GM19043 (cell line): ENCODE measurements around the gene INPP5J.
"Not testable (repeated sequence)": the region's sequence is repeated elsewhere in the genome, so short reads cannot be mapped to it uniquely, and the experiment has no call there.

ENCODE experiments used
- ATAC-seq: cut with Tn5 transposase; IDR thresholded peaks from one replicate; pipeline ENCODE4 v1.9.1; 2021; ENCODE audit warnings: low read depth; ENCODE audit not compliant: unreplicated experiment

The INPP5J gene, protein sequence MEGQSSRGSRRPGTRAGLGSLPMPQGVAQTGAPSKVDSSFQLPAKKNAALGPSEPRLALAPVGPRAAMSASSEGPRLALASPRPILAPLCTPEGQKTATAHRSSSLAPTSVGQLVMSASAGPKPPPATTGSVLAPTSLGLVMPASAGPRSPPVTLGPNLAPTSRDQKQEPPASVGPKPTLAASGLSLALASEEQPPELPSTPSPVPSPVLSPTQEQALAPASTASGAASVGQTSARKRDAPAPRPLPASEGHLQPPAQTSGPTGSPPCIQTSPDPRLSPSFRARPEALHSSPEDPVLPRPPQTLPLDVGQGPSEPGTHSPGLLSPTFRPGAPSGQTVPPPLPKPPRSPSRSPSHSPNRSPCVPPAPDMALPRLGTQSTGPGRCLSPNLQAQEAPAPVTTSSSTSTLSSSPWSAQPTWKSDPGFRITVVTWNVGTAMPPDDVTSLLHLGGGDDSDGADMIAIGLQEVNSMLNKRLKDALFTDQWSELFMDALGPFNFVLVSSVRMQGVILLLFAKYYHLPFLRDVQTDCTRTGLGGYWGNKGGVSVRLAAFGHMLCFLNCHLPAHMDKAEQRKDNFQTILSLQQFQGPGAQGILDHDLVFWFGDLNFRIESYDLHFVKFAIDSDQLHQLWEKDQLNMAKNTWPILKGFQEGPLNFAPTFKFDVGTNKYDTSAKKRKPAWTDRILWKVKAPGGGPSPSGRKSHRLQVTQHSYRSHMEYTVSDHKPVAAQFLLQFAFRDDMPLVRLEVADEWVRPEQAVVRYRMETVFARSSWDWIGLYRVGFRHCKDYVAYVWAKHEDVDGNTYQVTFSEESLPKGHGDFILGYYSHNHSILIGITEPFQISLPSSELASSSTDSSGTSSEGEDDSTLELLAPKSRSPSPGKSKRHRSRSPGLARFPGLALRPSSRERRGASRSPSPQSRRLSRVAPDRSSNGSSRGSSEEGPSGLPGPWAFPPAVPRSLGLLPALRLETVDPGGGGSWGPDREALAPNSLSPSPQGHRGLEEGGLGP

DNA sequence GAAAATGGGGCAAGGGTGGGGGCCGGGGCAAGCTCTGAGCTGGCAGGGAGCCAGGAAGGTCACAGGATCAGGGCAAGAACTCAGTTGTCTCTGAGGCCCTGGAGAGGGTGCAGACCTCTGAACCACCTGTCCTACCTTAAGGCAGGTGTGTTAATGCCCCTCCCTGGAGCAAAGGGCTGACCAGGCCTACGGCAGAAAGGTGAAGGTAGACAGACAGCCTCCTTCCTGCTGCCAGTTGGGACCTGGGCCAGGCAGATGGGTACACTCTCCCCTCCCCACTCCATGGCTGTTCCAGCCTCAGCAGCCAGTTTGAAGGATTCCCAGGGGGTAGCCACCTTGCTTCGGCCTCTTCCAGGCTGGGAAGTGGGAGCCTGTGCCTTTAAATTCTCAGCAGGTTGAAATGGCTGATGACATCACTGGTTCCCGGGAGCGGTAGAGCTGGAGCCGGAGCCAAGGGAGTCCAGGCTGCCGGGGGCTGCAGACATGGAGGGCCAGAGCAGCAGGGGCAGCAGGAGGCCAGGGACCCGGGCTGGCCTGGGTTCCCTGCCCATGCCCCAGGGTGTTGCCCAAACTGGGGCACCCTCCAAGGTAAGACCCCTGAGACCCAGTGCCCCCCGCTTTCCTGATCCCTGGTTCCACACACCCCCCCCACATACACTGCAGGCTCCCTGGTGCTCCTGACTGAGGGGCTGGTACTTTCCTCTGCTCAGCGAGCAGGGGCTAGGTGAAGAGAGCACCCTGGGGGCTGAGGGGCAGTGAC is at the start of gene INPP5J:
INPP5J (plus strand) TSS at position 435 of the 760 bp plus-strand sequence; CDS start at position 484, 49 bp downstream.
- ATAC-seq = no peak

GRCh38 chr22:31073125-31073524 is 49.6 kb upstream of the INPP5J start:
- not testable (repeated sequence) for ATAC-seq

DNA sequence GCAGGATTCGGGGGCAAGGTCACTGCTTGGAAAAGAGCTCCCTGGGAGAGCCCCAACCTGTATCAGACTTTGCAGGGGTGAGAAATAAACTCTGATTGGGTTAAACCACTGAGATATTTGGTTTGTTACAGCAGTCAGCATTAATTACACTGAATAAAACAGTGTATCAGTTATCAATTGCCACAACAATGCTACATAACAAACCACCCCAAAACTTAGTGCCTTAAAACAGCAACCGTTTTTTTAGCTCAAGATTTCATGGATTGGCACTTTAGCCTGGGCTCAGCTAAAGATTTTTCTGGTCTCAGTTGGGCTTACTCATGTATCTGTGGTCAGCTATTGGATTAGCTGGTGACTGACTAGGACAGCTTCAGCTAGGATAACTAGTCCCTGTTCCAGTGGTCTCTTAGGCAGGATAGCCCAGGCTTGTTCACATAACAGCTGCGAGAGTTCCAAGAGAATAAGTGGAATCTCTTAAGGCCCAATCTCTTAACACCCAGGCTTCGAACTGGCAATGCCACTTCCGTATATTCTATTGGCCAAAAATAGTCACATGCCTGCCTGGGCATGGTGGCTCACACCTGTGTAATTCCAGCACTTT is 49.1 kb upstream of the INPP5J start:
- ATAC-seq = not testable (repeated sequence)

GRCh38 chr22:31075961-31076360 is 46.8 kb upstream of the INPP5J start:
- no peak for ATAC-seq

GRCh38 chr22:31077681-31078080 is 45.1 kb upstream of the INPP5J start:
- no peak for ATAC-seq

DNA sequence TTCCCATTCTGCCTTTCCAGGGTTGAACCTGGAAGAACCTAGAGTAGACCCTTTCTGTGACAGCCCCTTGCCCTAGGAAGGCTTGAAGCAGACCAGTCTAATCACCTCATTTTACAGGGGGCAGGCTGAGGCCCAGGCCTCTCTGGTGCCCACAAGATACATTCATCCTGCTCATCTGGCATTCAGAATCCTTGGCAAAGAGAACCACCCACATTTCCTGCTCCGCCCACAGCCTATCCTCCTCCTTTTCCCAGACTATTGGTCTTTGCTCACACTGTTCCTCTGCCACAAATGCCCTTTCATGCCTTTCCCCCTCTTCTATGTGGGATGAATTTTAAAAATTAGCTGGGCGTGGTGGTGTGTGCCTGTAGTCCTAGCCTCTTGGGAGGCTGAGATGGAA is 44.4 kb upstream of the INPP5J start:
- ATAC-seq = not testable (repeated sequence)

DNA sequence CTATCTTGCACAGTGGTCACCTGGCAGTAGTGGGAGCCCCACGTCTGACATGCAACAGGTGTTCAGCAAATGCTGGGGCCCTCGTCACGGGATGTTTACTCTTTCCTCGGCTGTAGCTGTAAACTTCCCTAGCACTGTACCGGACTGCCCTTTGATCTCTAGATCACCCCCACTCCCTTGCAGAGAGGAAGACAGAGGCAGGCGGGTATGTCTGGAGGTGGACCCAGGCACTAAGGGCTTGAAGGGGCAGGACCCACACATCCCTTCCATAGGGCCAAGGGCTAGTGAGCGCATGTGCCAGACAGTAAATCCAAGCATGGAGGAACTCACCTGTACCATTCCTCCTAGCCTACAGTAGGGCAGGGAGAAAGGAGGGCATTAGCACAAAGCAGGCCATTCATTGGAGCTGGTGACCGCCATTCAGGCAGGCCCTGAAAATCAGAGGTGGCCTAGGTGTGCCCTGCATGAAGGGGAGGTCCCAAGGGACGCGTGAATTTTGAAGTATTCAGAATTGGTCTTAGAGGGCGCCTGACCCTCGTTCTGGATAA is 43.6 kb upstream of the INPP5J start:
- ATAC-seq = no peak

DNA sequence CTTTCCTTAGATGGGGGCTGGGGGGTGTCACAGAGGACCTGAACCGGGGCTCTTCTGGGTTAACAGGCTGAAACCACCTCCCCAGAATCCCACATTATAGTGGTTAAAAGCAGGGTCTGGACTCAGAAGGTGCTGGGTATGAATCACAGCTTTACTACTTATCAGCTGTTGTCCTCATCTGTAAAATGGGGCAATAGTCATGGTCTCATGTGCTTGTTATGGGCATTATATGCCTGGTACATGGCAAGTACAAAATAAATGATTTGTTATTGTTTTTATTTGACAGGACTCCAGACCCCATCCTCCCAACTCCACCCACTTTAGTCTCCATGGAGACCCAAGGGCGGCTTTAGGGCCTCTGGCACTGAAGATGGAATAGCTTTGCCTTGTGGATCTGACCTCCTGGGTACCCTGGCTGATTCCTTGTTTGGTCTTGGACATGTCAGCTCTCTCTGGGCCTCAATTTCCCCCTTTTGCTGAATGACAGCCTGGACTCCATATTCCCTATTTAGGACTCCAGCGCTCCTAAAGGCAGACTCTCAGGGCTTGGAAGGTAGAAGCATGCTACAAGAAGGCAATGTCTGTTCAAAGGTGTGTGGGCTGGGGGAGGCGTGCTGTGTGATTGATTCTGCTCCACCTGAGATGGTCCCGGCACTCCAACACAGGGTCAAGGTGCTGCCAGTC is 42.5 kb upstream of the INPP5J start:
- ATAC-seq = no peak

- peak; percentile 57 for ATAC-seq
Observed at GRCh38 chr22:31080848-31081649, 41.7 kb upstream of the INPP5J start, which contains the start of gene SMTN. TSS of gene SMTN (plus strand) at chr22:31081318. CDS start at chr22:31083259, 1,941 bp downstream.

DNA sequence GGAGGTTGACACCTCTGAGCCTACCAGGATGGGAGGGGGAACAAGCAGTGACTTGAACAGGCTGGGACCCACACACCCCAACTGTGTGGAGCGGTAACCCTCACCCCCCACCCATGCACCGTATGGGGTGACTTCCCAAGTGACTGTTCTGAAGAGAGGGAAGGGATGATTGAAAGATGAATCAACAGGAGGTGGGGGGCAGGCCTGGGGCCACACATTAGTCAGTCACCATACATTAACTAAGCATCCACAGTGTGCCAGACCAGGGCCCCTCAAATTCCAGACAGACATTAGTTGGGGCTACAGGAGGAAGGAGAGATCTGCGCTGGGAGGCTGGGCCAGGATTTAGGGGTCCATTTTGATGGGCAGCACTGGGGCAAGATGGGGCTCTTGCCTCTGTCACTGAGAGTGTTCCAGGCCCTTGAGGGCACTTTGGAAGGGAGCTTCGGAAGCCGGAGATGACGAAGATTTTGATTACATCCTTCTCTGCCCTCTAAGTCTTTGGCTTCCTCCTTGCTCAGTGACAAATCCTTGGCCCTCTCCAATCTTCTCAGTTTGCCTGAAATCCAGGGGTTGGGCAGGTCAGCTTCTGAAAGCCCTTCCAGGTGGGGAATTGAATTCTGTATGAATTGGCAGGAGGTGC is 40.7 kb upstream of the INPP5J start:
- no peak for ATAC-seq

GRCh38 chr22:31082606-31083376 is 40.0 kb upstream of the INPP5J start:
- no peak for ATAC-seq

- ATAC-seq = no peak
Observed at GRCh38 chr22:31083377-31083768, 39.4 kb upstream of the INPP5J start.

GRCh38 chr22:31083923-31084810 is 38.6 kb upstream of the INPP5J start:
- ATAC-seq = no peak

- peak; percentile 54 for ATAC-seq
Observed at GRCh38 chr22:31084811-31085492, 37.8 kb upstream of the INPP5J start.

DNA sequence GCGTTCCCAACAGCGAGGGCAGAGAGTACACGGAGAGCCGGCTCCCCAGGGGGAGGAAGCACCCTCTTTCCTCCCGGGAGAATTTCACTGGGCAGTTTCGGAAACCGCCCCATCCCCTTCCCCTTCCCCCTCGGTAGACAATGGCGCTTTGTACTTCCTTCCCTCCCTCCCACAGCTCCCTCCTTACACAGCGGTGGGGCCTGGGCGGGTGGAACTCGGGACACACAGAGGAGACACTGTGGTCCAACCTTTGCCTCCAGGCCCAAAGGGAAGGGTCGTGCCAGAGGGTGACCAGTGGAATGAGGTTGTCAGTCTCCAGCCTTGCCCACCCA is 37.3 kb upstream of the INPP5J start:
- ATAC-seq = no peak

DNA sequence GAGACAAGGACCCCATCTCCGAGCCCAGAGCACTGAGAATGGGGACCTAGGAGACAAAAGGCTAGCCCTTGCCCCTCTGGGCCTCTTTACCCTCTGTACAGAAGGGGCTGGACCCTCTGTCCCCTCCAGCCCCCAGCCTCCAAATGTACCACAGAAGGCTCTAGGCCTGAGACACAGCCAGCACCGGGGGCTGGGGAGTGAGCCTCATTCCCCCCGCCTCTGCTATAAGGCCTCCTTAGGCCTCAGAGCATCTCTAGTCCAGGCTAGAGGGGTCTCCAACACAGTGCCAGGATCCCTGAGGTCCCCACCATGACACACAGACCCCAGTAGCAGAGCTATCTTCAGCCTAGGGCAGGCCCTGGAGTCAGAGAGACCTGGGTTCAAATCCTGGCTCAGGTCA is 36.8 kb upstream of the INPP5J start:
- ATAC-seq = no peak
